MCF 10A (cell line): ENCODE measurements around the gene DIP2C. TPM values are rescaled to one million over a fixed set of nuclear protein-coding genes. Genes with fewer than 3 reads are reported as not detected.

Experiments used
- BruUV-seq: library from RNA; stranded (reverse); fragments of 400-500 nt; replicated peaks from 2 replicates; lab custom pipeline; 2021; lab: Mats Ljungman, UMichigan
- CTCF ChIA-PET: fragments of 300-600 bp; sonication (Branson Sonifier 250); formaldehyde crosslinking; extraction: SDS; loops from one replicate; lab custom pipeline; 2021; ENCODE audit warnings: antibody characterized with exemption, inconsistent platforms; lab: Yijun Ruan, JAX
- POLR2A ChIA-PET: fragments of 300-600, 350-650 bp; sonication (Branson Sonifier 250); formaldehyde crosslinking; extraction: SDS; loops from one replicate; lab custom pipeline; 2020; ENCODE audit warnings: antibody characterized with exemption, inconsistent platforms; lab: Yijun Ruan, JAX
- DNase-seq: peaks from one replicate; pipeline ENCODE4 v3.0.0-alpha.2; 2018; ENCODE audit not compliant: unreplicated experiment
- H3K27ac Mint-ChIP-seq: one replicate; pipeline ENCODE4 v1.8.0; 2022; ENCODE audit warnings: mild to moderate bottlenecking, low read depth, mixed read lengths; ENCODE audit not compliant: unreplicated experiment
- H3K27me3 Mint-ChIP-seq: one replicate; pipeline ENCODE4 v1.8.0; 2022; ENCODE audit warnings: mixed read lengths; ENCODE audit not compliant: insufficient read depth, unreplicated experiment
- H3K36me3 Mint-ChIP-seq: one replicate; pipeline ENCODE4 v1.8.0; 2022; ENCODE audit warnings: mild to moderate bottlenecking, moderate library complexity, mixed read lengths; ENCODE audit not compliant: insufficient read depth, unreplicated experiment
- H3K4me1 Mint-ChIP-seq: one replicate; pipeline ENCODE4 v1.8.0; 2022; ENCODE audit warnings: mixed read lengths; ENCODE audit not compliant: insufficient read depth, unreplicated experiment
- H3K4me3 Mint-ChIP-seq: one replicate; pipeline ENCODE4 v1.8.0; 2022; ENCODE audit warnings: mild to moderate bottlenecking, moderate library complexity, mixed read lengths; ENCODE audit not compliant: unreplicated experiment
- H3K9me3 Mint-ChIP-seq: one replicate; pipeline ENCODE4 v1.8.0; 2022; ENCODE audit warnings: mixed read lengths; ENCODE audit not compliant: unreplicated experiment
- intact Hi-C: fragments of 100-400 bp; cut with micrococcal nuclease; formaldehyde crosslinking; loops from 2 replicates; pipeline ENCODE4 v1.14.1; 2022
- total RNA-seq: library from RNA; stranded (reverse); gene quantifications from 2 replicates; pipeline ENCODE4 v1.2.3, GENCODE V29; 2022
- TF ChIP-seq, protein P1 (sequence below): fragments of 200-600 bp; IDR thresholded peaks from one replicate; pipeline ENCODE4 v1.8.0; 2022; ENCODE audit warnings: antibody characterized with exemption, mild to moderate bottlenecking; ENCODE audit not compliant: unreplicated experiment

DIP2C gene
- total RNA-seq, 1 experiment from 2014 or later = 0.37 TPM

DNA sequence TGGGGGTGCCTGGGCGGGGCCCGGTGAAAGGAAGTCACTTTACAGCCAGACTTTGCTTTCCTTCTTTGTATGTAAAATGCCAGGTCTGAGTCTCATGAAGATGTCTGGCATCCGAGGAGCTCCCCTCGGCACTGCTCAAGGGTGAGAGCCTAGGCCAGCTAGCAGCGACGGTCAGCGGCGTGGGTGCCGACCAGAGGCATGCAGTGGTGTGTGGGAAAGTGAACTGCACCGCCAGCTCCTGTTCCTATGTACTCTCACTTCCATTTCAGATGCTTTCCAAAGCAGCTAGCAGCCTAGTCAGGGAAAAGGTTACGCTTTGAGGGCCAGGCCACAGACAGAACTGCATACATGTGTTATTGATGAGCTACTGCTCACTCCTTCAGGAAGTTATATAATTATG lies 381.4 kb downstream of the DIP2C start:
- intact Hi-C loops = no loop called here
- POLR2A ChIA-PET = no interaction called here
- TF ChIP-seq, protein P1, sequence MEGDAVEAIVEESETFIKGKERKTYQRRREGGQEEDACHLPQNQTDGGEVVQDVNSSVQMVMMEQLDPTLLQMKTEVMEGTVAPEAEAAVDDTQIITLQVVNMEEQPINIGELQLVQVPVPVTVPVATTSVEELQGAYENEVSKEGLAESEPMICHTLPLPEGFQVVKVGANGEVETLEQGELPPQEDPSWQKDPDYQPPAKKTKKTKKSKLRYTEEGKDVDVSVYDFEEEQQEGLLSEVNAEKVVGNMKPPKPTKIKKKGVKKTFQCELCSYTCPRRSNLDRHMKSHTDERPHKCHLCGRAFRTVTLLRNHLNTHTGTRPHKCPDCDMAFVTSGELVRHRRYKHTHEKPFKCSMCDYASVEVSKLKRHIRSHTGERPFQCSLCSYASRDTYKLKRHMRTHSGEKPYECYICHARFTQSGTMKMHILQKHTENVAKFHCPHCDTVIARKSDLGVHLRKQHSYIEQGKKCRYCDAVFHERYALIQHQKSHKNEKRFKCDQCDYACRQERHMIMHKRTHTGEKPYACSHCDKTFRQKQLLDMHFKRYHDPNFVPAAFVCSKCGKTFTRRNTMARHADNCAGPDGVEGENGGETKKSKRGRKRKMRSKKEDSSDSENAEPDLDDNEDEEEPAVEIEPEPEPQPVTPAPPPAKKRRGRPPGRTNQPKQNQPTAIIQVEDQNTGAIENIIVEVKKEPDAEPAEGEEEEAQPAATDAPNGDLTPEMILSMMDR = no peak
- CTCF ChIA-PET = interaction anchor here (0.6 kb wide), 1 partner anchor 203 kb away, joined by 3 read pairs; no protein-coding TSS in a partner anchor
- Mint-ChIP-seq H3K27me3 (no peaks in the 10 kb centered on the region), H3K4me1 (peaks cover 7% of the 10 kb centered on the region), H3K36me3 (no peaks in the 10 kb centered on the region), H3K27ac (no peak overlapping the region), H3K4me3 (no peak overlapping the region), H3K9me3 (no peaks in the 10 kb centered on the region)
- BruUV-seq = no TSS peak
- DNase-seq = no peak

DNA sequence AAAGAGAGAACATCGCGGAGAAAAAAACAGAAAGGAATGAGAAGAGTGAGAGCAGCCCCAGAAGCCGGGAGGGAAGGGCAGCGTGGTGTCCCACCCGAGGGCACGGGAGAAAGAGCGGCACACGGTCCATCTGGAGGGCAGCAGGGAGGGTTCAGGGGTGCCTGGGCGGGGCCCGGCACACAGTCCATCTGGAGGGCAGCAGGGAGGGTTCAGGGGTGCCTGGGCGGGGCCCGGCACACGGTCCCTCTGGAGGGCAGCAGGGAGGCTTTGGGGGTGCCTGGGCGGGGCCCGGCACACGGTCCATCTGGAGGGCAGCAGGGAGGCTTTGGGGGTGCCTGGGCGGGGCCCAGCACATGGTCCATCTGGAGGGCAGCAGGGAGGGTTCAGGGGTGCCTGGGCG lies 381.8 kb downstream of the DIP2C start:
- ChIA-PET POLR2A (no interaction called here), CTCF (no interaction called here)
- H3K36me3 Mint-ChIP-seq = no peaks in the 10 kb centered on the region
- no peak overlapping the region for H3K4me3 Mint-ChIP-seq
- TF ChIP-seq, protein P1 = no peak
- intact Hi-C loops = no loop called here
- BruUV-seq = no TSS peak
- no peaks in the 10 kb centered on the region for H3K9me3 Mint-ChIP-seq
- no peak overlapping the region for H3K27ac Mint-ChIP-seq
- peaks cover 7% of the 10 kb centered on the region for H3K4me1 Mint-ChIP-seq
- no peak for DNase-seq
- H3K27me3 Mint-ChIP-seq = no peaks in the 10 kb centered on the region

- H3K36me3 Mint-ChIP-seq = no peaks in the 10 kb centered on the region
- intact Hi-C loops = no loop called here
- H3K27ac Mint-ChIP-seq = no peak overlapping the region
- BruUV-seq = no TSS peak
- ChIA-PET CTCF (interaction anchor here (0.6 kb wide), 1 partner anchor 133 kb away, joined by 3 read pairs; no protein-coding TSS in a partner anchor), POLR2A (no interaction called here)
- H3K27me3 Mint-ChIP-seq = no peaks in the 10 kb centered on the region
- no peak for DNase-seq
- peaks cover 7% of the 10 kb centered on the region for H3K4me1 Mint-ChIP-seq
- no peak overlapping the region for H3K4me3 Mint-ChIP-seq
- TF ChIP-seq, protein P1 = no peak
- H3K9me3 Mint-ChIP-seq = no peaks in the 10 kb centered on the region
Measured at GRCh38 chr10:306675-307185, 382.7 kb downstream of the DIP2C start.

DNA sequence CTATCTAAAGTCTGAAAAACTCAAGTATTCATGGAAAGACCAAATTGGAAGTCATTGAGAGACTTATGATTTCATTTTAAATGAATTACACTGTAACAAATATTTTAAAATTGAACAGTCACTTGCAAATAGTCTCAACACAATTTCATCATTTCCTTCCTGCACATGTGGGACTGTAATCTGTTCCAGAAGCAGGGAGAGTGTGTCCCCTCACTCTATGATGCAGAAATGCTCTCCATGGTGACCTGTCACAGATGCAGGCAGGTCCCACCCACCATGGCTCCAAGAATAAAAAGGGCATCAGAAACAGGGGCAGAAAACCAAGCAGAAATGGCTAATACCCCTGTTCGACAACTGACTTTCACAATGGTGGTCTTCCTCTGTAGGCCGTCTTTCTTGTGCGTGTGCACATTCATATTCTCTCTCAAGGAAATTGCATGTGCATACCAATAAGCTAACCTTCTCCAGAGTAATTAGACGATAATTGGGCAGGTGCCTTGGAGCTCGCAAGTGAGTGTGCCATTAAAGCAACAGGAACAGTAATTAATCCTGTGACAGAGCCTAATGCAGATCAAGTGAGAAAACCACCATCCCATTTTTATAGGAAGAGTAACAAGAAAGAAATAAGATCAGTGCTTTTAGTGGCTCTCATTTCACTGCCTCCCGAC lies 383.3 kb downstream of the DIP2C start:
- ChIA-PET POLR2A (no interaction called here), CTCF (interaction anchor here (0.6 kb wide), 1 partner anchor 134 kb away, joined by 3 read pairs; no protein-coding TSS in a partner anchor)
- H3K36me3 Mint-ChIP-seq = no peaks in the 10 kb centered on the region
- BruUV-seq = no TSS peak
- no peak overlapping the region for H3K4me3 Mint-ChIP-seq
- no peak for DNase-seq
- peaks cover 7% of the 10 kb centered on the region for H3K4me1 Mint-ChIP-seq
- no peaks in the 10 kb centered on the region for H3K9me3 Mint-ChIP-seq
- no peaks in the 10 kb centered on the region for H3K27me3 Mint-ChIP-seq
- TF ChIP-seq, protein P1 = no peak
- H3K27ac Mint-ChIP-seq = no peak overlapping the region
- intact Hi-C loops = no loop called here
